ENCODE results near the gene CYLC2. TPM values are rescaled to one million over a fixed set of nuclear protein-coding genes. Genes with fewer than 3 reads are reported as not detected.

Gene CYLC2
- total RNA-seq, 1 experiment from 2014 or later, result not detected

DNA sequence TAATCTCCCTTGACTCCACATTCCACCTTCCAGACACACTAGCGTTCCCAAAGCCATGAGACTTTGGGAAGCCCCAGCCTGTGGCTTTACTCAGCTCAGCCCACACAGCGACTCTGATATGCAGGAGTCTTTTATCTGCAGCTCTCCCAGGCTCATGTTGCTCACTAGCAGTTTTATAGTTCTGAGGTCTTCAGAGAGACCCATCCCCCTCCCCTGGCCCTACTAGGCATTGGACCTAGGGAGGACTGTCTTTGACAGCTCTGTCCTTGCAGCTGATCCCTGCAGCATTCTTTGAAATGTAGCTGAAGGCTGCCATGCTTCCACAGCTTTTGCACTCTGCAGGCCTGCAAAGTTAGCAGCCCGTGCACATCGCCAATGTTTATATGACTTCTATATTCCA, 19.9 kb upstream of the CYLC2 start:
- no peaks in the 10 kb centered on the region for H3K9me3 ChIP-seq (ENCODE audit: control insufficient read depth, low read depth, low read length)
- H4K5ac ChIP-seq (ENCODE audit: insufficient read length, low read depth, low read length), result no peak overlapping the region
- Mint-ChIP-seq H3K4me3 (no peak overlapping the region), H3K4me1 (no peaks in the 10 kb centered on the region; a peak in 1 of 4 replicates), H3K36me3 (ENCODE audit: insufficient read depth in 1 of 3, low read depth in 3 of 3) (peaks cover 0 to 3% (median 0%) of the 10 kb centered on the region in 3 experiments; a peak in 3 of 7 replicates), H3K27ac (peak overlapping the region in 1 of 3 experiments; percentile 6; a peak in 1 of 7 replicates), H3K9me3 (peaks cover 3 to 5% of the 10 kb centered on the region in 2 experiments; a peak in 4 of 5 replicates), H3K27me3 (ENCODE audit: low read depth) (no peaks in the 10 kb centered on the region)
- H2BK120ac ChIP-seq (ENCODE audit: low read depth, low read length, poor library complexity, severe bottlenecking), result no peak overlapping the region
- no peak overlapping the region for H3K14ac ChIP-seq (ENCODE audit: insufficient read depth, low read length)
- no peaks in the 10 kb centered on the region for H3K4me1 ChIP-seq (ENCODE audit: insufficient read depth, low read length)
- H3K27me3 ChIP-seq (ENCODE audit: insufficient read depth, low read length), result no peaks in the 10 kb centered on the region
- no peak overlapping the region for H3K23ac ChIP-seq (ENCODE audit: insufficient read length, low read depth, low read length)
- no peaks in the 10 kb centered on the region for H3K23me2 ChIP-seq (ENCODE audit: insufficient read length, low read depth, low read length, poor library complexity, severe bottlenecking)
- H2AK5ac ChIP-seq (ENCODE audit: insufficient read length, low read length), result no peak overlapping the region
- no peak for DNase-seq
- TF ChIP-seq, protein P1, sequence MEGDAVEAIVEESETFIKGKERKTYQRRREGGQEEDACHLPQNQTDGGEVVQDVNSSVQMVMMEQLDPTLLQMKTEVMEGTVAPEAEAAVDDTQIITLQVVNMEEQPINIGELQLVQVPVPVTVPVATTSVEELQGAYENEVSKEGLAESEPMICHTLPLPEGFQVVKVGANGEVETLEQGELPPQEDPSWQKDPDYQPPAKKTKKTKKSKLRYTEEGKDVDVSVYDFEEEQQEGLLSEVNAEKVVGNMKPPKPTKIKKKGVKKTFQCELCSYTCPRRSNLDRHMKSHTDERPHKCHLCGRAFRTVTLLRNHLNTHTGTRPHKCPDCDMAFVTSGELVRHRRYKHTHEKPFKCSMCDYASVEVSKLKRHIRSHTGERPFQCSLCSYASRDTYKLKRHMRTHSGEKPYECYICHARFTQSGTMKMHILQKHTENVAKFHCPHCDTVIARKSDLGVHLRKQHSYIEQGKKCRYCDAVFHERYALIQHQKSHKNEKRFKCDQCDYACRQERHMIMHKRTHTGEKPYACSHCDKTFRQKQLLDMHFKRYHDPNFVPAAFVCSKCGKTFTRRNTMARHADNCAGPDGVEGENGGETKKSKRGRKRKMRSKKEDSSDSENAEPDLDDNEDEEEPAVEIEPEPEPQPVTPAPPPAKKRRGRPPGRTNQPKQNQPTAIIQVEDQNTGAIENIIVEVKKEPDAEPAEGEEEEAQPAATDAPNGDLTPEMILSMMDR (conservative IDR thresholded peaks at IDR 0.05), result no peak
- H4K20me1 ChIP-seq (ENCODE audit: control insufficient read depth, insufficient read depth, insufficient read length), result no peaks in the 10 kb centered on the region
- no peak overlapping the region for H2BK20ac ChIP-seq (ENCODE audit: low read depth, low read length, poor library complexity, severe bottlenecking)
- no peak overlapping the region for H3K4me2 ChIP-seq (ENCODE audit: insufficient read depth, insufficient read length, low read length)
- H4K91ac ChIP-seq (ENCODE audit: insufficient read length, low read depth, low read length), result no peak overlapping the region
- no peak overlapping the region for H2BK12ac ChIP-seq (ENCODE audit: insufficient read length, low read depth, low read length)
- H2BK15ac ChIP-seq (ENCODE audit: low read depth, low read length), result no peak overlapping the region
- H3K18ac ChIP-seq (ENCODE audit: insufficient read length, low read depth, low read length), result no peak overlapping the region
- H3T11ph ChIP-seq (ENCODE audit: low read length), result no peak overlapping the region
- H3K56ac ChIP-seq (ENCODE audit: insufficient read length, low read depth, low read length), result no peak overlapping the region
- no peak overlapping the region for H2AFZ ChIP-seq (ENCODE audit: low read length)
- H3K79me1 ChIP-seq (ENCODE audit: insufficient read depth, low read depth, low read length, poor library complexity, severe bottlenecking), result no peaks in the 10 kb centered on the region
- no peak overlapping the region for H3K4ac ChIP-seq (ENCODE audit: low read depth, low read length)
- no peak overlapping the region for H3K9ac ChIP-seq (ENCODE audit: extremely low read depth, insufficient read length, low read length)
- H2BK5ac ChIP-seq (ENCODE audit: insufficient read length, low read length), result no peak overlapping the region
- H3K27ac ChIP-seq (ENCODE audit: insufficient read length, low read depth, low read length), result no peak overlapping the region
- no peaks in the 10 kb centered on the region for H3K79me2 ChIP-seq (ENCODE audit: insufficient read depth, low read length)
- no peak overlapping the region for H4K8ac ChIP-seq (replicated peaks; ENCODE audit: insufficient read length, low read depth, low read length)
- WGBS (ENCODE audit: extremely low coverage, insufficient read length, low lambda C conversion rate), result no CpG with 5 or more reads among the region's 4 CpGs

Data from H9 (cell line).